Panc1 (cell line): Measurements from ENCODE around the gene NT5M. TPM values are rescaled to one million over a fixed set of nuclear protein-coding genes. Genes with fewer than 3 reads are reported as not detected.

Experiments
- ATAC-seq: fragments of 200-7000 bp; cut with Tn5 transposase; 2 replicates; pipeline ENCODE4 v1.9.1; 2020; ENCODE audit warnings: mild to moderate bottlenecking, moderate library complexity
- BruUV-seq: library from RNA; stranded (reverse); fragments of 400-500 nt; replicated peaks from 2 replicates; lab custom pipeline; 2021; lab: Mats Ljungman, UMichigan
- CTCF ChIA-PET: fragments of 300-600 bp; sonication (Branson Sonifier 250); formaldehyde crosslinking; loops from one replicate; lab custom pipeline; 2022; ENCODE audit warnings: antibody characterized with exemption; lab: Charles Lee
- POLR2A ChIA-PET: fragments of 300-600 bp; sonication (Branson Sonifier 250); formaldehyde crosslinking; loops from one replicate; lab custom pipeline; 2022; ENCODE audit warnings: antibody characterized with exemption; lab: Charles Lee
- DNase-seq: peaks from one replicate; pipeline ENCODE4 v3.0.0-alpha.2; 2010; ENCODE audit warnings: low read depth, low spot score
- H3K27ac ChIP-seq: 2 replicates; pipeline ENCODE4 v1.5.1; 2011; ENCODE audit warnings: mild to moderate bottlenecking, low read length, inconsistent platforms
- H3K27me3 ChIP-seq: fragments of 200-500 bp; sonication (Bioruptor generic); 2 replicates; pipeline ENCODE4 v1.6.0; 2014; ENCODE audit warnings: low read length, inconsistent platforms; ENCODE audit not compliant: control insufficient read depth, insufficient read depth
- H3K36me3 ChIP-seq: fragments of 200-500 bp; sonication (Bioruptor generic); 2 replicates; pipeline ENCODE4 v1.5.1; 2014; ENCODE audit warnings: inconsistent platforms, mild to moderate bottlenecking, low read length, moderate library complexity; ENCODE audit not compliant: control insufficient read depth, insufficient read depth
- H3K4me1 ChIP-seq: 2 replicates; pipeline ENCODE4 v1.5.1; 2011; ENCODE audit warnings: inconsistent platforms, mild to moderate bottlenecking, low read length, moderate library complexity; ENCODE audit not compliant: control insufficient read depth, insufficient read depth
- H3K4me3 ChIP-seq, 2 experiments: 2 replicates each; pipeline ENCODE4 v1.5.1; 2011 to 2012; ENCODE audit warnings: low read depth in 2 of 2, low read length in 2 of 2, mild to moderate bottlenecking in 2 of 2, inconsistent platforms in 1 of 2, moderate library complexity in 1 of 2
- H3K9me3 ChIP-seq: fragments of 200-500 bp; sonication (Bioruptor generic); 2 replicates; pipeline ENCODE4 v1.5.1; 2014; ENCODE audit warnings: low read depth, mild to moderate bottlenecking, inconsistent platforms, low read length, moderate library complexity; ENCODE audit not compliant: control insufficient read depth, insufficient read depth
- POLR2AphosphoS5 ChIP-seq: IDR thresholded peaks from 2 replicates; pipeline ENCODE4 v1.6.1; 2012; ENCODE audit warnings: mild to moderate bottlenecking, low read depth, low read length, moderate library complexity
- SIN3A ChIP-seq: IDR thresholded peaks from 2 replicates; pipeline ENCODE4 v1.6.1; 2012; ENCODE audit warnings: low read depth, mild to moderate bottlenecking, low read length, moderate library complexity, borderline replicate concordance; ENCODE audit not compliant: insufficient read depth
- TCF7L2 ChIP-seq: IDR thresholded peaks from 2 replicates; pipeline ENCODE4 v1.6.1; 2011; ENCODE audit warnings: mild to moderate bottlenecking, low read depth, low read length, inconsistent platforms
- in situ Hi-C: cut with HindIII; loops from 2 replicates; pipeline ENCODE4 v1.10.0; 2016; ENCODE audit warnings: low sequenced_read_pairs, low pct_unique_long_range_greater_than_20kb
- intact Hi-C: fragments of 100-400 bp; cut with micrococcal nuclease; formaldehyde crosslinking; loops from one replicate; pipeline ENCODE4 v1.10.0; 2022; ENCODE audit not compliant: unreplicated experiment
- total RNA-seq: library from RNA; stranded (reverse); gene quantifications from one replicate; pipeline ENCODE4 v1.2.1, GENCODE V29; 2021; ENCODE audit not compliant: unreplicated experiment
- TF ChIP-seq, protein P1 (sequence below): fragments of 450-650 bp; IDR thresholded peaks from 2 replicates; pipeline ENCODE4 v1.5.1; 2017; ENCODE audit warnings: mild to moderate bottlenecking
- TF ChIP-seq, protein P2 (sequence below), 2 experiments: IDR thresholded peaks; 2 replicates each; pipeline ENCODE4 v1.6.1; 2011 to 2012; ENCODE audit warnings: low read depth in 2 of 2, control low read depth in 1 of 2, low read length in 1 of 2, mild to moderate bottlenecking in 1 of 2, moderate library complexity in 1 of 2; ENCODE audit not compliant: insufficient read depth in 1 of 2

NT5M gene
- total RNA-seq, 1 experiment from 2014 or later = 3.1 TPM

DNA sequence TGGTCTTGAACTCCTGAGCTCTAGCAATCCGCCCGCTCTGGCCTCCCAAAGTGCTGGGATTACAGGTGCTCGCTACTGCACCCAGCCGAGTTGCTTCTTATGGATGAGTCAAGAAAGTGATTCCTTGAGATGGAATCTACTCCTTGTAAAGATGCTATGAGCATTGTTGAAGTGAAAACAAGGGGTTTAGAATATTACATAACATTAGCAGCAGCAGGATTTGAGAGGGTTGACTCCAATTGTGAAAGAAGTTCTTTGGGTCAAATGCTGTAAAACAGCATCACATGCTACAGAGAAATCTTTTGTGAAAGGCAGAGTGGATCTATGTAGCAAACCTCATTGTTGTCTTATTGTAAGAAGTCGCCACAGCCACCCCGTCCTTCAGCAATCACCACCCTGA lies 72.7 kb downstream of the NT5M start:
- in situ Hi-C loops = no loop called here
- ChIA-PET CTCF (no interaction called here), POLR2A (no interaction called here)
- ATAC-seq (no peak), DNase-seq (peak; percentile 20)
- no peak for TF ChIP-seq SIN3A
- TF ChIP-seq, protein P1, sequence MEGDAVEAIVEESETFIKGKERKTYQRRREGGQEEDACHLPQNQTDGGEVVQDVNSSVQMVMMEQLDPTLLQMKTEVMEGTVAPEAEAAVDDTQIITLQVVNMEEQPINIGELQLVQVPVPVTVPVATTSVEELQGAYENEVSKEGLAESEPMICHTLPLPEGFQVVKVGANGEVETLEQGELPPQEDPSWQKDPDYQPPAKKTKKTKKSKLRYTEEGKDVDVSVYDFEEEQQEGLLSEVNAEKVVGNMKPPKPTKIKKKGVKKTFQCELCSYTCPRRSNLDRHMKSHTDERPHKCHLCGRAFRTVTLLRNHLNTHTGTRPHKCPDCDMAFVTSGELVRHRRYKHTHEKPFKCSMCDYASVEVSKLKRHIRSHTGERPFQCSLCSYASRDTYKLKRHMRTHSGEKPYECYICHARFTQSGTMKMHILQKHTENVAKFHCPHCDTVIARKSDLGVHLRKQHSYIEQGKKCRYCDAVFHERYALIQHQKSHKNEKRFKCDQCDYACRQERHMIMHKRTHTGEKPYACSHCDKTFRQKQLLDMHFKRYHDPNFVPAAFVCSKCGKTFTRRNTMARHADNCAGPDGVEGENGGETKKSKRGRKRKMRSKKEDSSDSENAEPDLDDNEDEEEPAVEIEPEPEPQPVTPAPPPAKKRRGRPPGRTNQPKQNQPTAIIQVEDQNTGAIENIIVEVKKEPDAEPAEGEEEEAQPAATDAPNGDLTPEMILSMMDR = no peak
- TF ChIP-seq TCF7L2 = no peak
- TF ChIP-seq, protein P2, sequence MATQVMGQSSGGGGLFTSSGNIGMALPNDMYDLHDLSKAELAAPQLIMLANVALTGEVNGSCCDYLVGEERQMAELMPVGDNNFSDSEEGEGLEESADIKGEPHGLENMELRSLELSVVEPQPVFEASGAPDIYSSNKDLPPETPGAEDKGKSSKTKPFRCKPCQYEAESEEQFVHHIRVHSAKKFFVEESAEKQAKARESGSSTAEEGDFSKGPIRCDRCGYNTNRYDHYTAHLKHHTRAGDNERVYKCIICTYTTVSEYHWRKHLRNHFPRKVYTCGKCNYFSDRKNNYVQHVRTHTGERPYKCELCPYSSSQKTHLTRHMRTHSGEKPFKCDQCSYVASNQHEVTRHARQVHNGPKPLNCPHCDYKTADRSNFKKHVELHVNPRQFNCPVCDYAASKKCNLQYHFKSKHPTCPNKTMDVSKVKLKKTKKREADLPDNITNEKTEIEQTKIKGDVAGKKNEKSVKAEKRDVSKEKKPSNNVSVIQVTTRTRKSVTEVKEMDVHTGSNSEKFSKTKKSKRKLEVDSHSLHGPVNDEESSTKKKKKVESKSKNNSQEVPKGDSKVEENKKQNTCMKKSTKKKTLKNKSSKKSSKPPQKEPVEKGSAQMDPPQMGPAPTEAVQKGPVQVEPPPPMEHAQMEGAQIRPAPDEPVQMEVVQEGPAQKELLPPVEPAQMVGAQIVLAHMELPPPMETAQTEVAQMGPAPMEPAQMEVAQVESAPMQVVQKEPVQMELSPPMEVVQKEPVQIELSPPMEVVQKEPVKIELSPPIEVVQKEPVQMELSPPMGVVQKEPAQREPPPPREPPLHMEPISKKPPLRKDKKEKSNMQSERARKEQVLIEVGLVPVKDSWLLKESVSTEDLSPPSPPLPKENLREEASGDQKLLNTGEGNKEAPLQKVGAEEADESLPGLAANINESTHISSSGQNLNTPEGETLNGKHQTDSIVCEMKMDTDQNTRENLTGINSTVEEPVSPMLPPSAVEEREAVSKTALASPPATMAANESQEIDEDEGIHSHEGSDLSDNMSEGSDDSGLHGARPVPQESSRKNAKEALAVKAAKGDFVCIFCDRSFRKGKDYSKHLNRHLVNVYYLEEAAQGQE (IDR thresholded peaks at IDR 0.05; ENCODE audit: insufficient read depth in 1 of 2, low read depth in 2 of 2, low read length in 1 of 2) = no peak
- TF ChIP-seq POLR2AphosphoS5 = no peak
- no peaks in the 10 kb centered on the region for H3K9me3 ChIP-seq
- no TSS peak for BruUV-seq
- H3K4me3 ChIP-seq = no peak overlapping the region
- no peaks in the 10 kb centered on the region for H3K4me1 ChIP-seq
- intact Hi-C loops = no loop called here
- no peak overlapping the region for H3K27ac ChIP-seq
- H3K27me3 ChIP-seq = no peaks in the 10 kb centered on the region
- no peaks in the 10 kb centered on the region for H3K36me3 ChIP-seq

DNA sequence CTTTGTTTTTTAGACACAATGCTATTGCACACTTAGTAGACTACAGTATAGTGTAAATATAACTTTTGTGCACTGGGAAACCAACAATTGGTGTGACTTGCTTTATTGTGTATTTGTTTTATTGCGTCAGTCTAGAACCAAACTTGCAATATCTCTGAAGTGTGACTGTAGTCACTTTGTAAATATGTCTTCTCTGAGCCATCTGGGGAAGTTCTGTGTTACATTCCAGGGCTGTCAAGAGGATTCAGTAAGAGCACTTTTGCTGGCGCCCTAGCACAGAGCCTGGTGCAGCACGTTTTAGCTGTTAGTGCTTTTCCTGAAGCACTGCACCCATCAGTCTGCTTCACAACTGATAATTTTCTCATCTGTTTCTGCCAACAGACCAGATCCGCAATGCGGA lies 73.2 kb downstream of the NT5M start:
- intact Hi-C loops = no loop called here
- no peaks in the 10 kb centered on the region for H3K36me3 ChIP-seq
- peak; percentile 55 for DNase-seq
- H3K4me3 ChIP-seq = no peak overlapping the region
- TF ChIP-seq TCF7L2 (no peak), POLR2AphosphoS5 (no peak), SIN3A (no peak)
- TF ChIP-seq, protein P1 = no peak
- TF ChIP-seq, protein P2 (IDR thresholded peaks at IDR 0.05; ENCODE audit: insufficient read depth in 1 of 2, low read depth in 2 of 2, low read length in 1 of 2) = no peak
- no peaks in the 10 kb centered on the region for H3K9me3 ChIP-seq
- no peak overlapping the region for H3K27ac ChIP-seq
- no peaks in the 10 kb centered on the region for H3K4me1 ChIP-seq
- POLR2A ChIA-PET = no interaction called here
- H3K27me3 ChIP-seq = no peaks in the 10 kb centered on the region
- CTCF ChIA-PET = no interaction called here
- in situ Hi-C loops = no loop called here
- ATAC-seq = no peak
- no TSS peak for BruUV-seq
